HUES48 (cell line): ENCODE results near the gene TMEM9.

Source experiments
- H3K27ac ChIP-seq: one replicate; pipeline ENCODE4 v1.7.0; 2013; ENCODE audit warnings: low read depth, low read length, inconsistent platforms
- H3K27me3 ChIP-seq: 2 replicates; pipeline ENCODE4 v1.6.1; 2013; ENCODE audit warnings: mild to moderate bottlenecking, low read length; ENCODE audit not compliant: control insufficient read depth, insufficient read depth
- H3K36me3 ChIP-seq: 2 replicates; pipeline ENCODE4 v1.6.1; 2013; ENCODE audit warnings: low read length; ENCODE audit not compliant: control insufficient read depth, insufficient read depth
- H3K4me1 ChIP-seq: 2 replicates; pipeline ENCODE4 v1.6.1; 2013; ENCODE audit warnings: mild to moderate bottlenecking, low read length; ENCODE audit not compliant: control insufficient read depth, insufficient read depth
- H3K4me3 ChIP-seq: 2 replicates; pipeline ENCODE4 v1.5.1; 2013; ENCODE audit warnings: mild to moderate bottlenecking, low read depth, low read length
- H3K9ac ChIP-seq: 2 replicates; pipeline ENCODE4 v1.6.1; 2013; ENCODE audit warnings: mild to moderate bottlenecking, low read depth, low read length, moderate library complexity
- H3K9me3 ChIP-seq: 2 replicates; pipeline ENCODE4 v1.6.1; 2013; ENCODE audit warnings: low read length; ENCODE audit not compliant: control insufficient read depth, insufficient read depth

TMEM9 gene

GRCh38 chr1:201098992-201099677 lies 55.1 kb downstream of the TMEM9 start:
- no peaks in the 10 kb centered on the region for H3K9me3 ChIP-seq
- H3K36me3 ChIP-seq: no peaks in the 10 kb centered on the region
- H3K27me3 ChIP-seq: no peaks in the 10 kb centered on the region
- H3K9ac ChIP-seq: no peak overlapping the region
- no peak overlapping the region for H3K27ac ChIP-seq
- H3K4me1 ChIP-seq: peaks cover 2% of the 10 kb centered on the region; the same call in 1 of the 2 replicates
- no peak overlapping the region for H3K4me3 ChIP-seq

GRCh38 chr1:201096977-201097856 lies 57.1 kb downstream of the TMEM9 start:
- Histone ChIP-seq H3K9me3 (no peaks in the 10 kb centered on the region), H3K4me1 (no peaks in the 10 kb centered on the region), H3K9ac (no peak overlapping the region), H3K36me3 (no peaks in the 10 kb centered on the region), H3K27ac (no peak overlapping the region), H3K4me3 (no peak overlapping the region), H3K27me3 (no peaks in the 10 kb centered on the region)

GRCh38 chr1:201096041-201096461 lies 58.2 kb downstream of the TMEM9 start:
- Histone ChIP-seq H3K9ac (no peak overlapping the region), H3K27ac (no peak overlapping the region), H3K36me3 (no peaks in the 10 kb centered on the region), H3K9me3 (no peaks in the 10 kb centered on the region), H3K4me3 (no peak overlapping the region), H3K4me1 (no peaks in the 10 kb centered on the region), H3K27me3 (no peaks in the 10 kb centered on the region)

- H3K4me1 ChIP-seq: no peaks in the 10 kb centered on the region
- H3K9ac ChIP-seq: no peak overlapping the region
- no peak overlapping the region for H3K27ac ChIP-seq
- no peaks in the 10 kb centered on the region for H3K9me3 ChIP-seq
- H3K4me3 ChIP-seq: no peak overlapping the region
- no peaks in the 10 kb centered on the region for H3K36me3 ChIP-seq
- H3K27me3 ChIP-seq: no peaks in the 10 kb centered on the region
Observed at GRCh38 chr1:201095581-201095980, 58.7 kb downstream of the TMEM9 start.

GRCh38 chr1:201094832-201095231 lies 59.4 kb downstream of the TMEM9 start:
- no peak overlapping the region for H3K27ac ChIP-seq
- no peaks in the 10 kb centered on the region for H3K27me3 ChIP-seq
- no peak overlapping the region for H3K4me3 ChIP-seq
- H3K36me3 ChIP-seq: no peaks in the 10 kb centered on the region
- H3K9ac ChIP-seq: no peak overlapping the region
- H3K4me1 ChIP-seq: no peaks in the 10 kb centered on the region
- H3K9me3 ChIP-seq: no peaks in the 10 kb centered on the region

- no peak overlapping the region for H3K4me3 ChIP-seq
Observed at GRCh38 chr1:201093962-201094361, 60.3 kb downstream of the TMEM9 start.

GRCh38 chr1:201093561-201093960 lies 60.7 kb downstream of the TMEM9 start:
- Histone ChIP-seq H3K4me3 (no peak overlapping the region), H3K9ac (no peak overlapping the region), H3K9me3 (no peaks in the 10 kb centered on the region), H3K27me3 (no peaks in the 10 kb centered on the region), H3K27ac (no peak overlapping the region), H3K4me1 (no peaks in the 10 kb centered on the region), H3K36me3 (no peaks in the 10 kb centered on the region)

More at GRCh38 chr1:201093962-201094361, 60.3 kb downstream of the TMEM9 start:
- no peak overlapping the region for H3K9ac ChIP-seq
- no peaks in the 10 kb centered on the region for H3K27me3 ChIP-seq
- no peaks in the 10 kb centered on the region for H3K36me3 ChIP-seq
- no peaks in the 10 kb centered on the region for H3K4me1 ChIP-seq
- no peak overlapping the region for H3K27ac ChIP-seq
- no peaks in the 10 kb centered on the region for H3K9me3 ChIP-seq

GRCh38 chr1:201092738-201093137 lies 61.5 kb downstream of the TMEM9 start:
- H3K27me3 ChIP-seq: no peaks in the 10 kb centered on the region; the same call in 1 of the 2 replicates
- H3K4me1 ChIP-seq: no peaks in the 10 kb centered on the region
- H3K4me3 ChIP-seq: no peak overlapping the region
- no peak overlapping the region for H3K9ac ChIP-seq
- H3K27ac ChIP-seq: no peak overlapping the region
- H3K36me3 ChIP-seq: no peaks in the 10 kb centered on the region
- H3K9me3 ChIP-seq: no peaks in the 10 kb centered on the region

- H3K27ac ChIP-seq: no peak overlapping the region
- H3K9me3 ChIP-seq: no peaks in the 10 kb centered on the region
- H3K9ac ChIP-seq: no peak overlapping the region
- no peak overlapping the region for H3K4me3 ChIP-seq
- H3K4me1 ChIP-seq: no peaks in the 10 kb centered on the region
- no peaks in the 10 kb centered on the region for H3K36me3 ChIP-seq
- H3K27me3 ChIP-seq: no peaks in the 10 kb centered on the region; the same call in 1 of the 2 replicates
Observed at GRCh38 chr1:201091256-201091655, 63.0 kb downstream of the TMEM9 start.

- no peak overlapping the region for H3K4me3 ChIP-seq
- no peak overlapping the region for H3K9ac ChIP-seq
- H3K27me3 ChIP-seq: no peaks in the 10 kb centered on the region; the same call in 1 of the 2 replicates
- no peaks in the 10 kb centered on the region for H3K4me1 ChIP-seq
- no peaks in the 10 kb centered on the region for H3K36me3 ChIP-seq
- H3K9me3 ChIP-seq: no peaks in the 10 kb centered on the region
- H3K27ac ChIP-seq: no peak overlapping the region
Observed at GRCh38 chr1:201090541-201090940, 63.7 kb downstream of the TMEM9 start.

GRCh38 chr1:201089596-201089995 lies 64.7 kb downstream of the TMEM9 start:
- Histone ChIP-seq H3K27me3 (no peaks in the 10 kb centered on the region; the same call in 1 of the 2 replicates), H3K4me3 (no peak overlapping the region), H3K9me3 (no peaks in the 10 kb centered on the region), H3K36me3 (no peaks in the 10 kb centered on the region), H3K9ac (no peak overlapping the region), H3K4me1 (no peaks in the 10 kb centered on the region), H3K27ac (no peak overlapping the region)
